PC-3 (cell line): Measurements from ENCODE around the gene PRKACB. TPM values are rescaled to one million over a fixed set of nuclear protein-coding genes. Genes with fewer than 3 reads are reported as not detected.
A peak's percentile ranks its signal among the peaks of the same experiment; 100 is the strongest.

Experiments
- ATAC-seq: fragments of 200-7000 bp; cut with Tn5 transposase; 2 replicates; pipeline ENCODE4 v1.9.1; 2020; ENCODE audit warnings: mild to moderate bottlenecking, moderate library complexity
- BruUV-seq: library from RNA; stranded (reverse); fragments of 400-500 nt; replicated peaks from 2 replicates; lab custom pipeline; 2021; lab: Mats Ljungman, UMichigan
- CTCF ChIA-PET: fragments of 300-600 bp; sonication (Branson Sonifier 250); formaldehyde crosslinking; loops from one replicate; lab custom pipeline; 2022; ENCODE audit warnings: antibody characterized with exemption; lab: Charles Lee
- POLR2A ChIA-PET: fragments of 300-600 bp; sonication (Branson Sonifier 250); formaldehyde crosslinking; loops from one replicate; lab custom pipeline; 2022; ENCODE audit warnings: antibody characterized with exemption; ENCODE audit not compliant: unreplicated experiment; lab: Charles Lee
- DNase-seq: peaks from one replicate; pipeline ENCODE4 v3.0.0-alpha.2; 2015
- H2AFZ ChIP-seq: fragments of 300-600 bp; sonication (generic); 2 replicates; pipeline ENCODE4 v1.6.0; 2016; ENCODE audit warnings: antibody characterized with exemption, low read length
- H3F3A ChIP-seq: fragments of 300-600 bp; sonication (generic); one replicate; pipeline ENCODE4 v1.6.0; 2017; ENCODE audit warnings: antibody characterized with exemption, low read length, control low read depth, mild to moderate bottlenecking; ENCODE audit not compliant: unreplicated experiment
- H3K27ac ChIP-seq: fragments of 300-600 bp; sonication (generic); 2 replicates; pipeline ENCODE4 v1.5.1; 2016; ENCODE audit warnings: mild to moderate bottlenecking, low read length
- H3K27me3 ChIP-seq: fragments of 300-600 bp; sonication (generic); 2 replicates; pipeline ENCODE4 v1.6.1; 2016; ENCODE audit warnings: low read length, mixed read lengths
- H3K36me3 ChIP-seq: fragments of 300-600 bp; sonication (generic); 2 replicates; pipeline ENCODE4 v1.6.1; 2016; ENCODE audit warnings: low read depth, mixed run types, low read length, mixed read lengths
- H3K4me1 ChIP-seq: fragments of 300-600 bp; sonication (generic); 2 replicates; pipeline ENCODE4 v1.5.1; 2016; ENCODE audit warnings: low read length; ENCODE audit not compliant: insufficient read depth
- H3K4me2 ChIP-seq: fragments of 300-600 bp; sonication (generic); 2 replicates; pipeline ENCODE4 v1.6.0; 2016; ENCODE audit warnings: low read length
- H3K4me3 ChIP-seq: fragments of 300-600 bp; sonication (generic); 2 replicates; pipeline ENCODE4 v1.5.1; 2016; ENCODE audit warnings: mild to moderate bottlenecking, low read length, mixed read lengths
- H3K79me2 ChIP-seq: fragments of 300-600 bp; sonication (generic); 2 replicates; pipeline ENCODE4 v1.6.1; 2017; ENCODE audit warnings: low read length, mixed read lengths
- H3K9ac ChIP-seq: fragments of 300-600 bp; sonication (generic); 2 replicates; pipeline ENCODE4 v1.6.0; 2016; ENCODE audit warnings: mild to moderate bottlenecking, low read length
- H3K9me2 ChIP-seq: fragments of 300-600 bp; sonication (generic); replicated peaks from 2 replicates; pipeline ENCODE4 v1.6.1; 2016; ENCODE audit warnings: mixed run types, low read length, mixed read lengths
- H3K9me3 ChIP-seq: fragments of 300-600 bp; sonication (generic); 2 replicates; pipeline ENCODE4 v1.6.1; 2016; ENCODE audit warnings: low read length, mixed read lengths
- H4K20me1 ChIP-seq: fragments of 300-600 bp; sonication (generic); 2 replicates; pipeline ENCODE4 v1.6.1; 2016; ENCODE audit warnings: low read length, mixed read lengths
- EZH2 ChIP-seq: fragments of 300-600 bp; sonication (generic); IDR thresholded peaks from one replicate; pipeline ENCODE4 v1.6.1; 2017; ENCODE audit warnings: antibody characterized with exemption, mild to moderate bottlenecking, low read length; ENCODE audit not compliant: unreplicated experiment
- EZH2phosphoT487 ChIP-seq: fragments of 300-600 bp; sonication (generic); IDR thresholded peaks from 2 replicates; pipeline ENCODE4 v1.6.1; 2018; ENCODE audit warnings: mild to moderate bottlenecking, antibody characterized with exemption, low read length, borderline replicate concordance
- intact Hi-C: fragments of 100-400 bp; cut with micrococcal nuclease; formaldehyde crosslinking; loops from 2 replicates; pipeline ENCODE4 v1.9.0; 2023
- total RNA-seq: library from RNA; depleted of rRNA; stranded (reverse); fragments of >200 nt; gene quantifications from 2 replicates; pipeline ENCODE4 v1.2.3, GENCODE V29; 2014
- TF ChIP-seq, protein P1 (sequence below): fragments of 300-600 bp; sonication (generic); conservative IDR thresholded peaks from 2 replicates; pipeline ENCODE4 v1.5.1; 2017; ENCODE audit warnings: antibody characterized with exemption, low read depth, mild to moderate bottlenecking, low read length

PRKACB gene
- total RNA-seq, 1 experiment from 2014 or later, result 7.8 TPM

DNA sequence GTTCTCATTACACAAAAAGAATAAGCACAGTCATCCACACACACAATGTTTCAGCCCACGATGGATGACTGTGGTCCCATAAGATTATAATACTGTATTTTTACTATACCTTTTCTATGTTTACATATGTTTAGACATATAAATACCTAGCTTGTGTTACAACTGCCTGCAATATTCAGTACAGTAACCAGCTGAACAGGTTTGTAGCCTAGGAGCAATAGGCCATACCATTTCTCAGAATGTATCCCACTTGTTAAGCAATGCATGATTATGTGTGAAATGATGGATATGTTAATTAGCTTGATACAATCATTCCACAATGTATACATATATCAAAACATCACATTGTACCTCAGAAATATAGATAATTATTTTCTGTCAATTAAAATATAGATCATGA lies 124.3 kb downstream of the PRKACB start:
- Histone ChIP-seq H3F3A (no peaks in the 10 kb centered on the region), H3K9ac (no peak overlapping the region), H3K27me3 (no peaks in the 10 kb centered on the region), H3K4me3 (no peak overlapping the region), H3K36me3 (no peaks in the 10 kb centered on the region), H4K20me1 (no peaks in the 10 kb centered on the region), H3K4me2 (no peak overlapping the region), H3K79me2 (no peaks in the 10 kb centered on the region), H3K27ac (no peak overlapping the region), H3K9me3 (no peaks in the 10 kb centered on the region), H3K9me2 (no peaks in the 10 kb centered on the region), H2AFZ (no peak overlapping the region), H3K4me1 (peaks cover 23% of the 10 kb centered on the region)
- TF ChIP-seq, protein P1, sequence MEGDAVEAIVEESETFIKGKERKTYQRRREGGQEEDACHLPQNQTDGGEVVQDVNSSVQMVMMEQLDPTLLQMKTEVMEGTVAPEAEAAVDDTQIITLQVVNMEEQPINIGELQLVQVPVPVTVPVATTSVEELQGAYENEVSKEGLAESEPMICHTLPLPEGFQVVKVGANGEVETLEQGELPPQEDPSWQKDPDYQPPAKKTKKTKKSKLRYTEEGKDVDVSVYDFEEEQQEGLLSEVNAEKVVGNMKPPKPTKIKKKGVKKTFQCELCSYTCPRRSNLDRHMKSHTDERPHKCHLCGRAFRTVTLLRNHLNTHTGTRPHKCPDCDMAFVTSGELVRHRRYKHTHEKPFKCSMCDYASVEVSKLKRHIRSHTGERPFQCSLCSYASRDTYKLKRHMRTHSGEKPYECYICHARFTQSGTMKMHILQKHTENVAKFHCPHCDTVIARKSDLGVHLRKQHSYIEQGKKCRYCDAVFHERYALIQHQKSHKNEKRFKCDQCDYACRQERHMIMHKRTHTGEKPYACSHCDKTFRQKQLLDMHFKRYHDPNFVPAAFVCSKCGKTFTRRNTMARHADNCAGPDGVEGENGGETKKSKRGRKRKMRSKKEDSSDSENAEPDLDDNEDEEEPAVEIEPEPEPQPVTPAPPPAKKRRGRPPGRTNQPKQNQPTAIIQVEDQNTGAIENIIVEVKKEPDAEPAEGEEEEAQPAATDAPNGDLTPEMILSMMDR, result no peak
- TF ChIP-seq EZH2phosphoT487, result no peak
- no peak for TF ChIP-seq EZH2
- ChIA-PET CTCF (no interaction called here), POLR2A (no interaction called here)
- ATAC-seq (no peak), DNase-seq (peak; percentile 44)
- intact Hi-C loops, result no loop called here
- BruUV-seq, result no TSS peak

DNA sequence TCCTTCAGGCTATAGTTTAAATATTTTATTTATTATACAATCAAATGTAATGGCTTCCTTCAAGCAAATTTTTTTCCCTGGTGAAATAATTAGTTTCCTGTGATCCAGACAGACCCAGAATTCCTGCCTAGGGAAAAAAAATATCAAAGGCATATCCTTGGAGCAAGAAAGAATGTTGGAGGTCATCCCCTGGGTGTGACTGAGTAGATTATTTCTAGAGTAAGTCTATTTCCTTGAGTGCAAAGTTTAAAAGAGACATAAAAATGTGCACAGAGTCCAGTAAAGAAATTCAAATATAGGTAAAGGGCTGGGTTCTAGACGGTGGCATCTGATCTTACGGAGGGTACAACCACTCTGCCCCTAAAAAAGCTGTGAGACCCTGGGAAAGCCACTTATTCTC lies 125.2 kb downstream of the PRKACB start:
- H3K4me1 ChIP-seq, result peaks cover 23% of the 10 kb centered on the region
- H3K9me3 ChIP-seq, result no peaks in the 10 kb centered on the region
- CTCF ChIA-PET, result no interaction called here
- no peak overlapping the region for H3K9ac ChIP-seq
- H3K27ac ChIP-seq, result no peak overlapping the region
- H3K9me2 ChIP-seq, result no peaks in the 10 kb centered on the region
- H3K79me2 ChIP-seq, result no peaks in the 10 kb centered on the region
- no peak for ATAC-seq
- H2AFZ ChIP-seq, result no peak overlapping the region
- no peak overlapping the region for H3K4me2 ChIP-seq
- POLR2A ChIA-PET, result no interaction called here
- H3K4me3 ChIP-seq, result no peak overlapping the region
- no peak for DNase-seq
- no peaks in the 10 kb centered on the region for H3K36me3 ChIP-seq
- no TSS peak for BruUV-seq
- no peaks in the 10 kb centered on the region for H3K27me3 ChIP-seq
- intact Hi-C loops, result no loop called here
- TF ChIP-seq EZH2phosphoT487 (no peak), EZH2 (no peak)
- TF ChIP-seq, protein P1, result no peak
- no peaks in the 10 kb centered on the region for H4K20me1 ChIP-seq
- H3F3A ChIP-seq, result no peaks in the 10 kb centered on the region

DNA sequence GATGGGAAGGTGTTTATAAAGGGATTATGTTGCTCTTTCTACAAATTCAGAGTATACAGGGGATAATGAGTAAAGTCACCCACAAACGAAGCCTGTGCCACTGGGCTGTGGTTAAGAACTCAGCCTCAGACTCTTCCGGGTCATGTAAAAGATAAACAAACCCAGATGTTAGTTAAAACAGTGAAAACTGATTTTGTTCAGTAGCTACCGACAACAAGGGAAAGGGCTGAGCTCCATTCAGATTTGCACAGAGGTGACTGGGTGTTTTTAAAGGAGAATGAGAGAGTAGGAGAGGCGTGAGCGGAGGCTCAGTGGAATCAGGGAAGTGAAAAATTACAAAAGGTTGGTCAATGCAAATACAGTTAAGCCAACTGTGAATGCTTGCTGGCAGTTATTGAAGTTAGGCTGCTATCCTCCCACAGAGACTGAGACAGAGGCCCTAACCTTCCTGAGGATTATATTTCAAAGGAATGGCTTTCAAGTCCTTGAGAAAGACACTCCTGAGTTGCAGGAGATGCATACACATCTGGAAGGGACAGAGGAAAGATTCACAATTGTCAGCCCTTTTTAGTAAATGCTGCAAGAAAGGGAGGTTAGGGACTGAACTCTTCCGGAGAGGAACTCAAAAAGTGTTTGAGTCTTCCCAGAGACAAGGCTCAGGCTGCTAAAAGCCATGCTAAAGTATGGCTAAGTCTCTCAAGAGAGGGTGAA lies 127.5 kb downstream of the PRKACB start:
- H3K4me2 ChIP-seq, result peak overlapping the region; percentile 61
- H3K27ac ChIP-seq, result peak overlapping the region; percentile 79
- intact Hi-C loops, result loop anchor here (1.0 to 5.0 kb wide), 3 partner anchors 17 to 161 kb away; no protein-coding TSS in a partner anchor
- H3K27me3 ChIP-seq, result no peaks in the 10 kb centered on the region
- H3K79me2 ChIP-seq, result no peaks in the 10 kb centered on the region
- H4K20me1 ChIP-seq, result no peaks in the 10 kb centered on the region
- peak overlapping the region; percentile 41 for H3K9ac ChIP-seq
- BruUV-seq, result no TSS peak
- TF ChIP-seq EZH2phosphoT487 (no peak), EZH2 (no peak)
- TF ChIP-seq, protein P1, result no peak
- peak overlapping the region; percentile 78 for H2AFZ ChIP-seq
- peak; percentile 34 for ATAC-seq
- H3K9me3 ChIP-seq, result no peaks in the 10 kb centered on the region
- H3K9me2 ChIP-seq, result no peaks in the 10 kb centered on the region
- peaks cover 23% of the 10 kb centered on the region for H3K4me1 ChIP-seq
- CTCF ChIA-PET, result interaction anchor here (0.6 kb wide), 1 partner anchor 99 kb away, joined by 3 read pairs; no protein-coding TSS in a partner anchor
- no peak overlapping the region for H3K4me3 ChIP-seq
- peak; percentile 17 for DNase-seq
- POLR2A ChIA-PET, result no interaction called here
- H3F3A ChIP-seq, result no peaks in the 10 kb centered on the region
- no peaks in the 10 kb centered on the region for H3K36me3 ChIP-seq
